GM23338 (cell line): ENCODE measurements around the gene GFRAL. TPM values are rescaled to one million over a fixed set of nuclear protein-coding genes. Genes with fewer than 3 reads are reported as not detected.

Experiments
- ATAC-seq: fragments of 200-7000 bp; cut with Tn5 transposase; 3 replicates; pipeline ENCODE4 v1.9.1; 2020
- DNase-seq: peaks from one replicate; pipeline ENCODE4 v3.0.0-alpha.2; 2015; ENCODE audit warnings: low spot score
- H2AFZ ChIP-seq: fragments of 200-600 bp; sonication (generic); 2 replicates; pipeline ENCODE4 v1.8.0; 2016; ENCODE audit warnings: antibody characterized with exemption, mild to moderate bottlenecking, moderate library complexity
- H3F3A ChIP-seq: fragments of 200-600 bp; sonication (generic); replicated peaks from 2 replicates; pipeline ENCODE4 v1.8.0; 2017; ENCODE audit warnings: antibody characterized with exemption, mixed run types, low read depth
- H3K27ac ChIP-seq: fragments of 200-600 bp; sonication (generic); 2 replicates; pipeline ENCODE4 v1.6.1; 2016; ENCODE audit warnings: low read depth
- H3K27me3 ChIP-seq: fragments of 200-600 bp; sonication (generic); 2 replicates; pipeline ENCODE4 v1.8.0; 2016; ENCODE audit warnings: mild to moderate bottlenecking, mixed run types, moderate library complexity; ENCODE audit not compliant: insufficient read depth
- H3K36me3 ChIP-seq: fragments of 200-600 bp; sonication (generic); 2 replicates; pipeline ENCODE4 v1.8.0; 2016; ENCODE audit warnings: mild to moderate bottlenecking; ENCODE audit not compliant: insufficient read depth
- H3K4me1 ChIP-seq: fragments of 200-600 bp; sonication (generic); 2 replicates; pipeline ENCODE4 v1.8.0; 2016; ENCODE audit warnings: mild to moderate bottlenecking, moderate library complexity; ENCODE audit not compliant: insufficient read depth
- H3K4me2 ChIP-seq: fragments of 200-600 bp; sonication (generic); 2 replicates; pipeline ENCODE4 v1.7.1; 2017; ENCODE audit warnings: mixed run types
- H3K4me3 ChIP-seq: fragments of 200-600 bp; sonication (generic); 2 replicates; pipeline ENCODE4 v1.6.1; 2016; ENCODE audit warnings: mixed run types
- H3K79me2 ChIP-seq: fragments of 200-600 bp; sonication (generic); replicated peaks from 2 replicates; pipeline ENCODE4 v1.8.0; 2017; ENCODE audit warnings: mild to moderate bottlenecking; ENCODE audit not compliant: insufficient read depth
- H3K9me2 ChIP-seq: fragments of 200-600 bp; sonication (generic); 2 replicates; pipeline ENCODE4 v1.8.0; 2017; ENCODE audit not compliant: insufficient read depth
- H4K20me1 ChIP-seq: fragments of 200-600 bp; sonication (generic); replicated peaks from 2 replicates; pipeline ENCODE4 v1.8.0; 2017; ENCODE audit warnings: mild to moderate bottlenecking; ENCODE audit not compliant: insufficient read depth
- H3K27ac Mint-ChIP-seq: 2 replicates; pipeline ENCODE4 v1.8.0; 2020; ENCODE audit warnings: inconsistent platforms, mild to moderate bottlenecking, moderate library complexity, mixed read lengths
- H3K27me3 Mint-ChIP-seq: 3 replicates; pipeline ENCODE4 v1.8.0; 2022; ENCODE audit warnings: low read depth, mild to moderate bottlenecking, moderate library complexity, mixed read lengths, inconsistent platforms; ENCODE audit not compliant: insufficient read depth, poor library complexity
- H3K36me3 Mint-ChIP-seq: 3 replicates; pipeline ENCODE4 v1.8.0; 2021; ENCODE audit warnings: low read depth, mild to moderate bottlenecking, inconsistent platforms, moderate library complexity, mixed read lengths
- H3K4me1 Mint-ChIP-seq: 3 replicates; pipeline ENCODE4 v1.8.0; 2020; ENCODE audit warnings: mild to moderate bottlenecking, inconsistent platforms, mixed read lengths
- H3K4me3 Mint-ChIP-seq: 3 replicates; pipeline ENCODE4 v1.8.0; 2021; ENCODE audit warnings: moderate library complexity, mild to moderate bottlenecking, inconsistent platforms, mixed read lengths
- H3K9me3 Mint-ChIP-seq: 3 replicates; pipeline ENCODE4 v1.8.0; 2020; ENCODE audit warnings: moderate library complexity, mild to moderate bottlenecking, inconsistent platforms, mixed read lengths
- CREB1 ChIP-seq: fragments of 250-450 bp; sonication (Bioruptor Pico); IDR thresholded peaks from 2 replicates; pipeline ENCODE4 v1.5.0; 2020; ENCODE audit warnings: low read depth, mild to moderate bottlenecking, moderate library complexity
- CTCF ChIP-seq, 2 experiments: fragments of 200-600 bp in 1 of 2; sonication (generic) in 1 of 2; conservative IDR thresholded peaks; 2 replicates each; pipeline versions ENCODE4 v1.5.1 to v1.6.1; 2016 to 2017; ENCODE audit warnings: antibody characterized with exemption in 2 of 2, low read depth in 2 of 2, mild to moderate bottlenecking in 2 of 2, moderate library complexity in 1 of 2
- ETS1 ChIP-seq: IDR thresholded peaks from 2 replicates; pipeline ENCODE4 v1.6.1; 2016; ENCODE audit warnings: antibody characterized with exemption
- EZH2 ChIP-seq: fragments of 200-600 bp; sonication (generic); IDR thresholded peaks from one replicate; pipeline ENCODE4 v1.8.0; 2017; ENCODE audit warnings: antibody characterized with exemption, mild to moderate bottlenecking, low read depth; ENCODE audit not compliant: unreplicated experiment
- JUNB ChIP-seq: IDR thresholded peaks from one replicate; pipeline ENCODE4 v1.6.1; 2016; ENCODE audit warnings: antibody characterized with exemption; ENCODE audit not compliant: unreplicated experiment
- POLR2AphosphoS5 ChIP-seq: IDR thresholded peaks from 2 replicates; pipeline ENCODE4 v1.6.1; 2016; ENCODE audit warnings: antibody characterized with exemption, low read depth
- STAT1 ChIP-seq: IDR thresholded peaks from one replicate; pipeline ENCODE4 v1.6.1; 2016; ENCODE audit warnings: antibody characterized with exemption; ENCODE audit not compliant: unreplicated experiment
- ZNF114 ChIP-seq: fragments of 250-450 bp; sonication (Bioruptor Pico); IDR thresholded peaks from 2 replicates; pipeline ENCODE4 v1.5.0; 2020; ENCODE audit warnings: mild to moderate bottlenecking, moderate library complexity
- ZNF331 ChIP-seq: fragments of 250-450 bp; sonication (Bioruptor Pico); IDR thresholded peaks from 2 replicates; pipeline ENCODE4 v1.5.0; 2020; ENCODE audit warnings: low read depth, mild to moderate bottlenecking, moderate library complexity
- polyA plus RNA-seq: library from polyadenylated mRNA; unstranded; fragments of >200 nt; fragmentation: Nextera tagmentation; extraction: Ambion mirVana; gene quantifications from 2 replicates; pipeline ENCODE4 v1.2.1, GENCODE V29; 2016
- total RNA-seq: library from RNA; depleted of rRNA; stranded (reverse); fragments of >200 nt; shearing (Covaris generic); gene quantifications from 2 replicates; pipeline ENCODE4 v1.2.3, GENCODE V29; 2014
- TF ChIP-seq, protein P1 (sequence below): fragments of 250-450 bp; sonication (Bioruptor Pico); IDR thresholded peaks from 2 replicates; pipeline ENCODE4 v1.5.0; 2020; ENCODE audit warnings: mild to moderate bottlenecking, moderate library complexity

Gene GFRAL
- total and polyA plus RNA-seq, 2 experiments from 2014 or later: not detected

GRCh38 chr6:55286824-55287223 is 40.4 kb upstream of the GFRAL start:
- no peaks in the 10 kb centered on the region for H3K4me1 ChIP-seq
- no peaks in the 10 kb centered on the region for H4K20me1 ChIP-seq
- H3K9me3 Mint-ChIP-seq: no peaks in the 10 kb centered on the region
- H3F3A ChIP-seq: no peaks in the 10 kb centered on the region
- H3K4me2 ChIP-seq: no peak overlapping the region
- H3K9me2 ChIP-seq: no peaks in the 10 kb centered on the region
- DNase-seq: peak; percentile 6
- H3K79me2 ChIP-seq: no peaks in the 10 kb centered on the region
- H3K36me3 Mint-ChIP-seq: no peaks in the 10 kb centered on the region
- no peak for ATAC-seq
- no peaks in the 10 kb centered on the region for H3K27me3 ChIP-seq
- TF ChIP-seq JUNB: no peak
- peaks cover 3% of the 10 kb centered on the region; the same call in 2 of the 3 replicates for H3K4me1 Mint-ChIP-seq
- no peaks in the 10 kb centered on the region for H3K27me3 Mint-ChIP-seq
- H3K36me3 ChIP-seq: no peaks in the 10 kb centered on the region
- peak overlapping the region; percentile 33; the same call in 1 of the 2 replicates for H2AFZ ChIP-seq
- H3K27ac ChIP-seq: no peak overlapping the region
- no peak overlapping the region for H3K27ac Mint-ChIP-seq
- H3K4me3 ChIP-seq: no peak overlapping the region
- H3K4me3 Mint-ChIP-seq: no peak overlapping the region

- no peak for DNase-seq
- H3K27ac ChIP-seq: no peak overlapping the region
- H3K27ac Mint-ChIP-seq: no peak overlapping the region
- H3K4me1 Mint-ChIP-seq: no peaks in the 10 kb centered on the region
- H3K4me1 ChIP-seq: no peaks in the 10 kb centered on the region
- no peaks in the 10 kb centered on the region for H3K27me3 Mint-ChIP-seq
- no peak overlapping the region for H3K4me3 Mint-ChIP-seq
- no peak overlapping the region for H2AFZ ChIP-seq
- H3K4me3 ChIP-seq: no peak overlapping the region
- no peaks in the 10 kb centered on the region for H4K20me1 ChIP-seq
- H3K27me3 ChIP-seq: no peaks in the 10 kb centered on the region
- H3K9me2 ChIP-seq: no peaks in the 10 kb centered on the region
- no peaks in the 10 kb centered on the region for H3K36me3 ChIP-seq
- no peak for ATAC-seq
- H3K79me2 ChIP-seq: no peaks in the 10 kb centered on the region
- H3F3A ChIP-seq: no peaks in the 10 kb centered on the region
- no peaks in the 10 kb centered on the region for H3K9me3 Mint-ChIP-seq
- H3K4me2 ChIP-seq: no peak overlapping the region
- no peaks in the 10 kb centered on the region for H3K36me3 Mint-ChIP-seq
- no peak for TF ChIP-seq POLR2AphosphoS5
- no peak for TF ChIP-seq STAT1
- TF ChIP-seq JUNB: no peak
- no peak for TF ChIP-seq CREB1 (CRISPR knock-in tag)
- TF ChIP-seq ZNF331 (CRISPR knock-in tag): no peak
- TF ChIP-seq CTCF (conservative IDR thresholded peaks at IDR 0.05; ENCODE audit: low read depth in 2 of 2): no peak
- no peak for TF ChIP-seq ETS1
- no peak for TF ChIP-seq ZNF114 (CRISPR knock-in tag)
- no peak for TF ChIP-seq EZH2
- TF ChIP-seq, protein P1, sequence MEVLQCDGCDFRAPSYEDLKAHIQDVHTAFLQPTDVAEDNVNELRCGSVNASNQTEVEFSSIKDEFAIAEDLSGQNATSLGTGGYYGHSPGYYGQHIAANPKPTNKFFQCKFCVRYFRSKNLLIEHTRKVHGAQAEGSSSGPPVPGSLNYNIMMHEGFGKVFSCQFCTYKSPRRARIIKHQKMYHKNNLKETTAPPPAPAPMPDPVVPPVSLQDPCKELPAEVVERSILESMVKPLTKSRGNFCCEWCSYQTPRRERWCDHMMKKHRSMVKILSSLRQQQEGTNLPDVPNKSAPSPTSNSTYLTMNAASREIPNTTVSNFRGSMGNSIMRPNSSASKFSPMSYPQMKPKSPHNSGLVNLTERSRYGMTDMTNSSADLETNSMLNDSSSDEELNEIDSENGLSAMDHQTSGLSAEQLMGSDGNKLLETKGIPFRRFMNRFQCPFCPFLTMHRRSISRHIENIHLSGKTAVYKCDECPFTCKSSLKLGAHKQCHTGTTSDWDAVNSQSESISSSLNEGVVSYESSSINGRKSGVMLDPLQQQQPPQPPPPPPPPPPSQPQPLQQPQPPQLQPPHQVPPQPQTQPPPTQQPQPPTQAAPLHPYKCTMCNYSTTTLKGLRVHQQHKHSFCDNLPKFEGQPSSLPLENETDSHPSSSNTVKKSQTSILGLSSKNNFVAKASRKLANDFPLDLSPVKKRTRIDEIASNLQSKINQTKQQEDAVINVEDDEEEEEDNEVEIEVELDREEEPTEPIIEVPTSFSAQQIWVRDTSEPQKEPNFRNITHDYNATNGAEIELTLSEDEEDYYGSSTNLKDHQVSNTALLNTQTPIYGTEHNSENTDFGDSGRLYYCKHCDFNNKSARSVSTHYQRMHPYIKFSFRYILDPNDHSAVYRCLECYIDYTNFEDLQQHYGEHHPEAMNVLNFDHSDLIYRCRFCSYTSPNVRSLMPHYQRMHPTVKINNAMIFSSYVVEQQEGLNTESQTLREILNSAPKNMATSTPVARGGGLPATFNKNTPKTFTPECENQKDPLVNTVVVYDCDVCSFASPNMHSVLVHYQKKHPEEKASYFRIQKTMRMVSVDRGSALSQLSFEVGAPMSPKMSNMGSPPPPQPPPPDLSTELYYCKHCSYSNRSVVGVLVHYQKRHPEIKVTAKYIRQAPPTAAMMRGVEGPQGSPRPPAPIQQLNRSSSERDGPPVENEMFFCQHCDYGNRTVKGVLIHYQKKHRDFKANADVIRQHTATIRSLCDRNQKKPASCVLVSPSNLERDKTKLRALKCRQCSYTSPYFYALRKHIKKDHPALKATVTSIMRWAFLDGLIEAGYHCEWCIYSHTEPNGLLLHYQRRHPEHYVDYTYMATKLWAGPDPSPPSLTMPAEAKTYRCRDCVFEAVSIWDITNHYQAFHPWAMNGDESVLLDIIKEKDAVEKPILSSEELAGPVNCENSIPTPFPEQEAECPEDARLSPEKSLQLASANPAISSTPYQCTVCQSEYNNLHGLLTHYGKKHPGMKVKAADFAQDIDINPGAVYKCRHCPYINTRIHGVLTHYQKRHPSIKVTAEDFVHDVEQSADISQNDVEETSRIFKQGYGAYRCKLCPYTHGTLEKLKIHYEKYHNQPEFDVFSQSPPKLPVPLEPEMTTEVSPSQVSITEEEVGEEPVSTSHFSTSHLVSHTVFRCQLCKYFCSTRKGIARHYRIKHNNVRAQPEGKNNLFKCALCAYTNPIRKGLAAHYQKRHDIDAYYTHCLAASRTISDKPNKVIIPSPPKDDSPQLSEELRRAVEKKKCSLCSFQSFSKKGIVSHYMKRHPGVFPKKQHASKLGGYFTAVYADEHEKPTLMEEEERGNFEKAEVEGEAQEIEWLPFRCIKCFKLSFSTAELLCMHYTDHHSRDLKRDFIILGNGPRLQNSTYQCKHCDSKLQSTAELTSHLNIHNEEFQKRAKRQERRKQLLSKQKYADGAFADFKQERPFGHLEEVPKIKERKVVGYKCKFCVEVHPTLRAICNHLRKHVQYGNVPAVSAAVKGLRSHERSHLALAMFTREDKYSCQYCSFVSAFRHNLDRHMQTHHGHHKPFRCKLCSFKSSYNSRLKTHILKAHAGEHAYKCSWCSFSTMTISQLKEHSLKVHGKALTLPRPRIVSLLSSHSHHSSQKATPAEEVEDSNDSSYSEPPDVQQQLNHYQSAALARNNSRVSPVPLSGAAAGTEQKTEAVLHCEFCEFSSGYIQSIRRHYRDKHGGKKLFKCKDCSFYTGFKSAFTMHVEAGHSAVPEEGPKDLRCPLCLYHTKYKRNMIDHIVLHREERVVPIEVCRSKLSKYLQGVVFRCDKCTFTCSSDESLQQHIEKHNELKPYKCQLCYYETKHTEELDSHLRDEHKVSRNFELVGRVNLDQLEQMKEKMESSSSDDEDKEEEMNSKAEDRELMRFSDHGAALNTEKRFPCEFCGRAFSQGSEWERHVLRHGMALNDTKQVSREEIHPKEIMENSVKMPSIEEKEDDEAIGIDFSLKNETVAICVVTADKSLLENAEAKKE: no peak
Measured at GRCh38 chr6:55290736-55291135, 36.5 kb upstream of the GFRAL start.
